NK-92 treated with Interleukin-12 subunit alpha and Interleukin-12 subunit beta, amount 100 ng/mL, for 24 hours (cell line): ENCODE results near the gene NOS1AP.
"Not testable (repeated sequence)": the region's sequence is repeated elsewhere in the genome, so short reads cannot be mapped to it uniquely, and the experiment has no call there.

Experiments used
- DNase-seq: peaks from one replicate; lab custom pipeline; 2025; lab: John Stamatoyannopoulos, UW

The NOS1AP gene

GRCh38 chr1:162195567-162195966 is 126.1 kb downstream of the NOS1AP start:
- DNase-seq: no peak

- no peak for DNase-seq
Observed at GRCh38 chr1:162196387-162196786, 126.9 kb downstream of the NOS1AP start.

DNA sequence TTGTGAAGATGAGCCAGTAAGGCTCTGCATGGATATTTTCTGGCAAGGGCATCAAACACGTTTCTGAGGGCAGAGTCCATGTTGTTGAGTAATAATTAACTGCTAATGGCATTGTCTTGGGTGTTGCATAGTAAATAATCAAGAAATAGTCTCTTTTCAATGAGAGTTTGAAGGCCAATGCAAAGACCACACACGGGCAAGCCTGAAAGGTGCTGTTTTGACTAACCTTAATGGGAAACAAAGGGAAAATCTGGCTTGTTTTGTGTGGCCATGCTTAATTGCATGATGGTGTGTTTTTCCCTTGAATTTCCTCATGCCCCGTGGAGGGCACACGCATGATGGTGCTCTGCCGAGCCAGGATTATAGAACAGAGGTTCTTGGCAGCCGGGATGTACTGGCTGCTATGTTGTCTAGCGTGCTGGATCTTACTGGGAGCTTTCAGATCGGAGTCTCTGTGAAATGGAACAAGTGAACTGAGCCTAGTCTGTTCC is 127.6 kb downstream of the NOS1AP start:
- DNase-seq: no peak

- no peak for DNase-seq
Observed at GRCh38 chr1:162197615-162198421, 128.3 kb downstream of the NOS1AP start.

DNA sequence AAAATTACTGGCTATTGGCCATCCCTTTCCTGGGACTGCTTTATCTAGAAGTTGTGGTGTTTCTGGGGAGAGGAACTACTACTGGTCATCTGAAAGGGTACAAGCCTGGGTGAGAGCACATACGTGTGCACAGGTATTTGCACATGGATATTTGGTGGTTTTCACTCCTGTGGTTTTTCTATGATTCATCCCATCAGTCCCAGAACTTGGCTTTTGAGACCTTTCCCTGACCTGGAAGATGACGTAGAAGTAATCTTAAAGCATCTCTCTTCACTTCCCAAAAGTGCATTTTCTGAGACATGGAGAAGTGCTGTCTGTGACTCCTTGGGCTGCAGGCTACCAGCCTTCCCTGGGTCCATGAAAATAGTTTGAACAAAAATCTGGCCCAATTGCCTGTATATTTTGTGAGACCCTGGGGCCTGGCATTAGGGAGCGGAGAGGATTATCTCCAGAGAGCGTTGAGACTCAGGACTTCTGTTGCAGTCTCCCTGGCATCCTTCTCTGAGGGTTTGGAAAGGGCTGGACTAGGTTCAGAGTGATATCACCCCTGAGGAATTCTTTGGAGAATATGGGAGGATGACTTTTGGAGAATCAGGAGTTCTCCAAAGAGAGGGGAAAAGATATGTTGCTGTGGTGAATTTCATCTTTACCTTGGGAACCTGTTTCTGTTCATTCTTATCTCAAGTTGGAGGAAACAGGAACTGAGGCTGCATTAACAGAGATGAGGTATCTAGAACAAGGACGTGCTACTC is 130.8 kb downstream of the NOS1AP start:
- DNase-seq: no peak

GRCh38 chr1:162201062-162201461 is 131.6 kb downstream of the NOS1AP start:
- not testable (repeated sequence) for DNase-seq

- no peak for DNase-seq
Observed at GRCh38 chr1:162204129-162204822, 134.8 kb downstream of the NOS1AP start.

DNA sequence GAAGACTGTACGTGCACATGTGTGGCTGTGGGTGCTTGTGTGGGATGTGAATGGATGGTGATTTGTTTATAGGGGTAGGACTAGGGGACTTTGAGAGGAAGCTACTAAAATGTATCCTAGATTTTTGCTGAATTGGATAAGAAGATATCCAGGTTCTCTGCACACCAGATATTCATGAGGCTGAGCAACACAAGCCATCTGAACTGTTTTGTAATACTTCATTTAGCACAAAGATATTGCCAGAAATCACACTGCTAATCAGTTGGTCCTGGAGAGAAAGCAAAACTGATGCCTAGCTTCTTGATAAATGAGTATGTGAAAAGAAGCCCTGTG is 135.3 kb downstream of the NOS1AP start:
- no peak for DNase-seq

DNA sequence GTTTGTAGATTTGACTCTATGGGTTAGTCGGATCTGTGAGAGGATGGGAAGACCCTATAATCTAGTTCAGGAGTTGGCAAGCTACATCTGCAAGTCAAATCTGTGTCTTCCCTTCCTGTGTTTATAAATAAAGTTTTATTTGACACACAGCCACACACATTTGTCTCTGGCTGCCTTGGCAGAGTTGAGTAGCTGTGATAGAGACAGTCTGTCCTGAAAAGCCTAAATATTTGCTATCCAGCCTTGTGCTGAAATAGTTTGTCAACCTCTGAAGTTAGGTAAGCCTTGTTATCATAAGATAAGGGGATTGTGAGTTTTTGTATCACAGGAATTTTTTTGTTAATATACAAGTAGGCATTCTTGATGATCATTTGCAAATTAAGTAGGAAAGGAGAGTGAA is 136.8 kb downstream of the NOS1AP start:
- no peak for DNase-seq

- no peak for DNase-seq
Observed at GRCh38 chr1:162206749-162207635, 137.5 kb downstream of the NOS1AP start.

DNA sequence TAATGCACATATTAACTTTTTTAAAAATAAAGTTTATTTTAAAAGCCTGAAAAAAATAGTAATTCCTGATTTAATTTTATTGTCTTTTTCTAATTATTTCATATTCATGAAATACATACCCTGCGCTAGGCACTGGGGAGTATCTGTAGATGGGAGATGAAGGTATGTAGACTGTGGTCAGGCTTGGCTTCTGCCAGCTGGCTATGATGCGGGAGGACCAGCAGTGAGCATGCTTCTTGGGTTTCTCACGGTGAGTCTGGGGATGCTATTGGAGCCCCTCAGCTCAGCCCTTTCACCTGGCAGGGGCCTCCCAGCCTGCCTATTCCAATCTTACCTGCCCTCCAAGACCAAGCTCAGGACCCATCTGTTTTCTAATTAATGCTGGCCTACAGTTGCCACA is 138.4 kb downstream of the NOS1AP start:
- DNase-seq: no peak

DNA sequence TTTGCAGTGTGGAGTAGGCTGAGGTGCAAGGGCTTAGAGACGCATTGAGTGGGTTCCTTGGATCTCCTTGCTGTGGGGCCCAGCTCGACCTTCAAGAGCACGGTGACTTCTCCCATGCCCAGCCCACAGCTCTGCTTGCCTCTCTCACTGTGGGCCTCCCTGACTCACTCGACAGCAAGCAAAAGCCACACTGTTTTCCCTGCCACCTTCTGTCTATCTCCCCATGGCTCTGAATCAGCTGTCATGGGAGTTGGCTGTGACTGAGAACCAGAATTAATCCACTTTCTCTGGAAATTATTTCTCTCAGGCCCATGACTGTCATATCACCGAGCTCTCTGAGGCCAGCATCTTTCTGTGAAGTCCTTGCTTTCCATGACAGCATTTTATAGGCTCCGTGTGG is 140.7 kb downstream of the NOS1AP start:
- DNase-seq: no peak

DNA sequence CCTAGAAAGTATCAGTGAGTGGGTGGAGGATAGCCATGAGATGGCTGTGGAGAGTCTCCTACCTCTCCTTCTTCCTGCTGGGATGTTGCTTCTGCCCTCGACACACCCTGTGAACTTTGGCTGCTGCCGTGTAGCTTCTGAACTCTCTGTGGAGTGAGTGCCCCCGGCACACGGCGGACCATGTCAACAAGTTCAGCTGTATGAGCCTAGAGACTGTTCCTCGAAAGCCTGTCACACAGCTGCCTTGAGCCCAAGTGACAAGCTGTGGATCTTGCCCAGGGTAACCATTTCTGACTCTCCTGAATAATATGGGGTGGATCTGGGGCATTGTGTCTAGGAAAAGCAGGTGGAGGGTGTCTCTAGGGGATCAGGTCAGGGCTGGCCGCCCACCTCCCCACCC is 143.2 kb downstream of the NOS1AP start:
- DNase-seq: no peak

DNA sequence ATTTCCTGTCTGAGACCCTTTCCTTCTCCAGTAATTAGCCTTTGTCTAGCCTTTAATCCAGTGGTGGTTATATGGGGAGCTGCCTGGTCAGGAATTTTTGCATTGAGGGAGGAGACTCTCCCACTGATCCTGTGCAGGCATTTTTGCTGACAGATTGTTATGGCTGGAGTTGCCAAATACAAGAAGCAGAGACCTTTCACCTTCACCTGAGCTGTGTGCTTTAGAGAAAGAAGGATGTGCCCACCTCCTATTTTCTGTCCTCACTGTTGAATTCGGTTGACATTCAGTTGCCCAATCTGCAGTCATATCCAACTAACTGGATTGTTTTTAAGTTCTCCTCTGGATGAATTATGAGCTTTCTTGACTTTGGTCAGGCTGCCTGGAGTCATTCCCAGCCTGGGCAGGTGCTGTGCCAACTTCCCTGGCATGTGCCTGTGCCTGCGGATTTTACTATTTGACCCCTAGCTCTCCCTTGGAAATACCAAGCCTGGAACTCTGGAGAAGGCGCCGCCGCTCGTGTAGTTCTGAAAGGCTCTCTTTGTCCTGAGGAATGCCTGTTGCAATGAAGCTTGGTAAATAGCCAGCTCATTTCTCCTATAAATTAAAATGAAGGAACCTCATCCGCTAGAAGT is 143.9 kb downstream of the NOS1AP start:
- DNase-seq: no peak

- no peak for DNase-seq
Observed at GRCh38 chr1:162214202-162214601, 144.7 kb downstream of the NOS1AP start.

DNA sequence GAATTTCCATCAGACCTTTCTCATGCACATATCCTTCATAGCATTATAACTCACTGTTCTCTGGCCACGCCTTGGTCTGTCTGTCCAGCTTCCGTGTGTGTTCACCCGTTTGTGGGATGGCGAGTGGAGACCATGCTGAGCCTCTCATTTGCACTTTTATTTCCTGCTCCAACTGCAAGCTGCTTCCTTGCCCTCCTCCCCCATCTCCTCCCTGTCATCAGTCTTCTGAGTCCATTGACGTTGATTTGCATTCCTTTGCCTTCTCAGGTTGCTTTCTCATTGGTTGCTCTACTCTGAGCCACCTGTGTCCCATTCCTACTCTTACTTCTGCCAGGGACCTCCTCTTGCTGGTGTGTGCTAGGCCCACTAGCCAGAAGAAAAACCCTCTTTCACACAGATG is 146.4 kb downstream of the NOS1AP start:
- DNase-seq: no peak

DNA sequence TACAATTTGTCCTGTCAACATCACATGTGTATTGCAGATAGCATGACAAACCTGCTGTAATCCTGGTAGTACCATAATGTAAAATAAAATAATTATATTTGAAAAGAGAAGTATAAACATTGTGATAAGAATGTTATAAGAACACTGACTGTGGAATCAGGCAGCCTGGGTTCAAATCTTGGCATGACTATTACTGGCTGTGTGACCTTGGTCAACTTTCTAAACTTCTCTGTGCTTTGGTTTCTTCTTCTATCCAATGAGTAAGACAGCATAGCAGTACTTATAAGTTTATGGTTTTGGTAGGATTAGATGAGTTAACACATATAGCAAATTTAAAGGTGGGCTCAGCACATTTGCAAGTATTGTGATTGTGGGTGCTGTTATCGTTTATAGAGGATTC is 147.1 kb downstream of the NOS1AP start:
- DNase-seq: no peak

DNA sequence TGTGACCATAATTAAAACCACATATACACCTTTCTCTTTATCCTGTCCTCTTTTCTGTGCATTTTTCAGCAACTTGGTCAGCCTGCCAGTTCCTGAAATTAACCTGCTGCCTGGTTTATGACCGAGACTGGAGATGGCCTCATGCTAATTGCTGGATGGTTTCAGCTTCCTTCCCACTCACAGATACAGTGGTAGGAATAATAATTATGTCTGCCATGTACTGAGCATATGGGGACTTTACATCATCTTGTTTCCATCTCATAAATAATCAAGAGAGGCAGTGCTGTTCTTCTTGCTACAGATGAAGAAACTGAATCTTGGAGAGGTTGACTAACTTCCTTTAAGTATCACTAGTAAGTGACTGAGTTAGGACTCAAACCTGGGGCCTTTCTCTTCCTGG is 148.2 kb downstream of the NOS1AP start:
- DNase-seq: no peak

DNA sequence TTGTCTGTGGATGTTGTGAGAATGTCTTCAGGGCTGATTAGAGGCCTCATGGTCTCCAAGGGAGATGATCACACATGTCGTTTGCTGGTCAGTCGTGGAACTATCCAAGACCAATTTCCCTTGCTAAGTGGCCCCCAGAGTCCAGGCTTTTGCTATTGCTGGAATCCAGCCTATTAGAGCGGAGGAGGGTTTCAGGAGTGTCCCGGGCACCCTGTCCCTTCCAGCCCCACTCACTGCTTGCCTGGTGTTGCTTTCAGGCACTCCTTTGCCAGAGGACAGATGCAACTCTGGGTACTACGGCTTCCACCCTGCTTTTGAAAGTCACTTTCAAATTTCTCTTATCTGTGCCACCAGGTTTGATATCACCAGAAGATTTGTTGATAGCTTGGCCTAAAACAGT is 149.1 kb downstream of the NOS1AP start:
- no peak for DNase-seq

DNA sequence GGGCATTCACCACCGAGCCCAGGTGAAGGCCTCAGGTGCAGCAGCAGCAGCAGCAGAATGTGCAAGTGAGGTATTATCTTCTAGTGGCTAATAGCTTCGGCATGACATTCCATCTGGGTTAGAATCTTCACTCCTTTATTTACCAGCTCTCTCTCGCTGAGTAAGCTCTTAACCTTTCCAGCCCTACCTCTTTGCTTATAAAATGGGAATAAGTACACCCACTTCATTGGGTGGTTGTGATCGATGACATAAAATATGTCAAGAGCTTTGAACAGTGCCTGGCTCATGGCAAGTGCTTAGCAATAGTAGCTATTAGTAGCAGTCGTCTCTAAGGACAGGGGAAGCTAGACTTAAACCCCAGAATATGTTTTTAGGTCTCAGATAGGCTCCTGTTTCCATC is 149.5 kb downstream of the NOS1AP start:
- no peak for DNase-seq

- DNase-seq: no peak
Observed at GRCh38 chr1:162219461-162219860, 150.0 kb downstream of the NOS1AP start.
